Glomerular endothelial cell (primary cell): ENCODE data around the gene SCN2B. TPM values are rescaled to one million over a fixed set of nuclear protein-coding genes. Genes with fewer than 3 reads are reported as not detected.

Source experiments
- DNase-seq: peaks from one replicate; pipeline ENCODE4 v3.0.0-alpha.2; 2011; ENCODE audit warnings: low read depth, low spot score; ENCODE audit errors: extremely low read depth
- total RNA-seq: library from RNA; depleted of rRNA; stranded (reverse); fragments of >200 nt; gene quantifications from 2 replicates; pipeline ENCODE4 v1.2.3, GENCODE V29; 2015

The SCN2B gene
- total RNA-seq, 1 donor from 2014 or later = not detected

DNA sequence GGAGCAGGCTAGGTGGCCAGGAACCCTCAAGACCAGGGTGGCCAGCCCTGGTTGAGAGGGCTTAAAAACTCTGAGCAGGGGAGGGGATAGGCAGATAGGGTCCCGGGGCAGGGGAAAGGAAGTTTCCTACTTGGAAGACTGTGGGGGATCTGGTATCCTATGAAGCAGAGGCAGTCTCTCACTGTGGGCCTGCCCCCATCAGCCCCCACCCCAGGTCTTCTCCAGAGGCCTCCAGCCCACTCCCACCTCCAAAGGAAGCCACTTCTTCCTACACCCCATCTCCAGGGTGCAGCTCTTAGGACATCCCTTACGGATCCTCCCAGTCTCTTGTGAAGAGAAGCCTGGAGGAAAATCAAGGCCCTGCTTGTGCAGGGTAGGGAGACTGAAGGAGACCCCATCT is 40.1 kb downstream of the SCN2B start:
- DNase-seq = no peak

DNA sequence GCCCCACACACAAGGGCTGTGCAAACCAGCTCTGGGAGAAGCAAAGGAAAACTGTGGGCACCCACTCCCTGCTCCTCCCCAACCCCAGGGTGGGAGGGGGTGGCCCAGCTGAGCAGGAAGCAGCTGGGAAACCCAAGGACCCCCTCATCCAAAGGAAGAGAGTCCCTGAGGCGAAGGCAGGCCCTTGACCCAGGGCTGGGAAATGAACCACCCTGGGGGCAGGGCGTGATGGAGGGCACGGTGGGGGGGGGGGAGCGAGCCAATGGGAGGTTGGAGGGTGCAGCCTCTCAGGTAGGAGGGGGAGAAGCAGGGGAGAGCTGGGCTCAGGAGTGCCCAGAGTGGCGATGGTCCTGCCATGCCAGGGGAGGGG is 40.7 kb downstream of the SCN2B start:
- no peak for DNase-seq

DNA sequence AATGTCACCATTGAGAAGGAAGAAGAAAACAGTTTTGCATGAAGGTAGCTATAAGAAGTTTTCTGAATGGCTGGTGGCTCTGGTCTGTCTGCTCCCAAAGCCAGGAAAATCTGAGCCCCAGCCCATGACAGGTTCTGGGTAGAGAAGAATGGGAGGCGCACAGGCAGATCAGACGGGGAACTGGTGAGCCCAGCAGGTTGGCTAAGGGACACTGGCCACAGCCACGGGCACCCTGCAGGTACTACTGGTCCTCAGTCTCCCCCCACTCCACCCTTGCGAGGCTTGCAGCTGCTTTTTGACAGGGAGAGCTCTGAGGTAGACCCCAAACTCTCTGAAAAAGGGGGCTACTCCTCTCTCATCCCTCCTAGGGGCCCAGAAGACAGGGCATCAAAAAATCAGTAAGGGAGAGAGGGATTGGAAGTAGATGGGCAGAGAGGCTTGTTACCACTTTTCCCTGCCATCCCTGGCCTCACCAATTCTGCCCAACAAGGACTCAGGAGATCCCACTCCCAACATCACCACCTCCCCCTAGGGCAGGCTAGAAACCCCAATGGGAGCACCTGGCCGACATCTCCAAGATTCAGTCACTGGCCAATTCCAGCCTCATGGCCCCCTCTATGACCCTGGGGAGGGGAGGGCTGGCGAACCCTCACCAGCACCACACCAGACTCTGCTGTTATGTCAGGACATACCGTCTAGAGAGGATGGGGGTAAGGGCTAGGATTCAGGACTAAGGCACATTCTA is 41.2 kb downstream of the SCN2B start:
- DNase-seq = no peak

DNA sequence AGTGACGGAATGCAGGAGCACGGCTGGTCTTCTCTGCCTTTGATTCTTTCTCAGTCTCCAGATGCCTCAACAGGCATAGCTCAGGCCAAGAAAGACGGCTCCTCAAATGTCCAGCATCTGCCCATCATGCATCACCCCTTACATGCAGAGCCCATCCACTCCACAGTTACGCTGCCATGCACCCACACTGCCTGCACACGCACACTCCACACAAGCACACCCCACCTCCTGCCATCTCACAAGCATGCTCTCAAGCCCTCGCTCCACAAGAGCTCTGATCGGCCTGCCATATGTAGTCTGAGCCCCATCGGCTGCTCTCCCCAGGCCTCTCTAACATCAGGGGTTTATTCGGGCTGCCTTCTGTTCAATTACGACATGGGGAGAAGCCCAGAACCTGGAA is 42.6 kb downstream of the SCN2B start:
- DNase-seq = no peak

DNA sequence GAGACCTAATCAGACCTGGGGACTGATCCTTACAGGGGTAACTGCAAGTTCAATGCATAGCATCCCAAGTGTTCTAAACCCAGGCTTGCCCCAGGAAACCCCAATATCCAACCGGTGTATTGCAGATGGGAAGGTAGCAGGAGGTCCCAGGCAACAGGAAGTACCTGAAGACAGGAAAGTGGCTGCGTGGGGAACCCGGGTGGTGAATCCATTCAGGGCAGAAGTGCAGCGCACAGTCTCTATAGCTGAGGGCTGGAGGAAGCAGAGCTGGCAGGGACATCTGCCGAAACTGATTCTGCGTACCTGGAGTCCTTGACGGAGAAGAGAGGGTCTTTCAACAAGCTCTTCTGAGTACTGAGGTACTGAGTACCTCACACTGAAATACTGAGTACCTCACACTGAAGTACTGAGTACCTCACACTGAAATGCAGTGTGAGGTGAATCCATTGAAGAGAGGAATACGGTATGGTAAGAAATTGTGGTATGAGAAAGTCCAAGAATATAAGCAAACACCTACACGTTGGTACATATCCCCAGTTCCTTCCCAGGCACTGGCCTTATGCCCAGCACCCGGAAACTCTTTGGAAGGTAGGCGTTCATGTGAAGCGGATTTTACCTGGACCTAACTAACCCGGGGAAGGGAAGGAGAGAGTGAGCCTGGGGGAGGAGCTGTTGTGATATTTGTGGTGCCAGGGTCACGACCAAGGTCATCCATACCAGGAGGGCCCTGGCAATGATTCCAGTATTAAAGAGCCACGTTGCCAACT is 43.9 kb downstream of the SCN2B start:
- no peak for DNase-seq

DNA sequence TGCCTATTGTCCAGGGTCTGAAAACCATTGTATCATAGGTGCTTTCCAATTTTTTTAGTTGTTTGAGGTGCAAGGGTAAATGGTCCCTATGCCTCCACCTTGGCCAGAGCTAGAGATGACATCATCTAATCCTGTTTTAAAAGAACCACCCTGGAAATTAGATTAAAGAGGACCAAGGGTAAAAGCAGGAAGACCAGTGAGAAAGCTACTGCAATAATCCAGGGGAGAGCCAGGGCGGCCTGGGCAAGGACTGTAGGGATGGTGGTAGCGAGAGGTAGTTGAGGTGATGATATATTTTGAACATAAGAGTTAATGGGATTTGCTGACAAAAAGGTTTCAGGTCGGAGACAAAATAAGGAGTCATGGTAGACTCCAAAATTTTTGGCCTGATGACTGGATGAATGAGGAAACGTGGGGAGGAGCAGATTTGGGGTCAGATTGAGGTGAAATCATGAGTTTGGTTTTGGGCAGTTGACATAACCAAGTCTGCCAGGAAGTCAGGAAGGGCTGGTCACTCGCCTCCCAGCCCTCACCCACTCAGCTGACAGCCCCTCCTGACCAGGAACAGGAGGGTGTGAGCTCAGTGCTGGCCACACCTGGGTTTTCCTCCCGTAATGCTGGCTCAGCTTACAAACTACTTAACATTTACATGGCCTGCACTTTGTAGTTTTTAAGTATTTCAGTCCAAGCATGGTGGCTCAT is 46.8 kb downstream of the SCN2B start:
- no peak for DNase-seq

DNA sequence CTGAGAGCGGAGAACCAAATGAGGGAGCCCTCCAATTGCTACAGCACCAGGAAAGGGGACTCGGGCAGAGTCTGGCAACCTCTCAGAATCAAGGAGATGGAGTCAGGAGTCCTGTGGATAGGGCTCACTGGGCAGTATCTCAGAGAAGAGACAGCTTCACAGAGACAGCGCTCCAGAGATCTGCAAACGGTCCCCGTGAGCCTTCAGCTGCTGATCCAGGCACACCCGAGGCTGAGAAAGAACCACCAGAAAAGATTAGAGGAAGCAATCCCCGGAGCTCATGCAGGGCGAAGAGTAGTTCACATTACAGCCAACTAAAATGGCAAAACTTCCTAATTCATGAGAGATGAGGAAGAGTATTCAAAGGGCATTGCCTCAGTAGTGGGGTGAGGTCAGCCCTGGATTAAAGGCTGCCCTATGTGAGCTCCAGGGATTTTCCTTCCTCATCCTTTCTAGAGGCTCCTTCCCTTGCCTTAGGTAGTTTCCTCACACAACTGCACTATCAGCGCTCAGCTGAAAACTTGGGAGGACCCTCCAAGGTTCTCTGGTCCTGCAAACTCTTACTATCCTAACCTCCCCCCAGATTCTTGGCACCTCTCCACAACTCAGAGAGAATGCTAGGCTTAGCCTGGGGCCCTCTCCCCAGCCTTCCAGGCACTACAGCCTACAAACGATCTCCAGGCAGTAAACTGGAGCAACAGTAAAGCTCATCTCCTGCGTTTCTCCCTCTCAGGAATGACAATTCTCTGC is 47.5 kb downstream of the SCN2B start:
- no peak for DNase-seq

DNA sequence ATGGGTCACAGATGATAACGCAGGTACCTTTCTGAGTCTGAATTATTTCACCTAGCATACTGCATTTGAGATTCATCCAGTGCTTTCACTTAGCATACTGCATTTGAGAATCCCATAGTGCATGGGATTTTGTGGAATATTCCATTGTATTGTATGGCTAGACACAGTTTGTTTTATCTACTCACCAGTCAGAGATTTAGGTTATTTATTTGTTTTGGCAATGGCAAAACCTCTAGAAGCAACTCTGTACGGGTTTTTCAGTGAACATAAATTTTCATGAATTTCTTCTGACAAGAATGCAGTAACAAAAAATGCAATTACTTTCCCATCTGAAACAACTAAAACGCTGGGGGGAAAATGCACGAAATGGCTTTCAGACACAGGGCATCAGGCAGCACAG is 48.1 kb downstream of the SCN2B start:
- DNase-seq = no peak

DNA sequence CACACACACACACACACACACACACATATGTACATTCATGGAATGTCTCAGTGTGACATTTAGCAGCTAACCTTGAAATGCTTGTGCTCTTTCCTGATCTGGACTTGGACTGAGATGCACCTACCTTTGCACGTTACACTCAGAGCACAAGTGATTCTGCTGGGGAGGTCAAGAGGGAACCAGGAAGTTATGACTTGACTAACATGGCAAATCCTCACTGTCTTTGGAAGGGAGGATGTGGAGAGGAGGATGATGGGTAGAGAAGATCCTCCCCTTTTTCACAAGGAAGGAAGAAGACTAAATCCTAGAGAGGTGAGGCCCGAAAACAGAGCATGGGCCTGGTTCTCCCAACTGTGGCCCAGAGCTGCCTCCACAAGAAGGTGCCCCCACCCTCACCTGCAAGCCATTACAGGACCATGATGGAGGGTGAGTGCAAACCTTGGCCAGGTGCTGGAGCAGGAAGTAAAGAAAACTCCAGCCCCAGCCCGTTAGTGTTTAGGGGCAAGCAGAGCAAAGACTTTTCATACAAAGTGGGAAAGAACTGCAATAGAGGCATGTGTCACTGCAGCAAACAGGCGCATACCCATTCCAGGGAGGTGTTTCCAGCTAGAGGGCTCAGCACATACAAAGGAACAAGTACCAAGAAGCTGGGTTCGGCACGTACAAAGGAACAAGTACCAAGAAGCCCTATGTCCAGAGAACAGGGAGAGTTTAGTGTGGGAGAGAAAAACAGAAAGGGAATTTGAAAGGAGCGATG is 50.2 kb downstream of the SCN2B start:
- DNase-seq = no peak

DNA sequence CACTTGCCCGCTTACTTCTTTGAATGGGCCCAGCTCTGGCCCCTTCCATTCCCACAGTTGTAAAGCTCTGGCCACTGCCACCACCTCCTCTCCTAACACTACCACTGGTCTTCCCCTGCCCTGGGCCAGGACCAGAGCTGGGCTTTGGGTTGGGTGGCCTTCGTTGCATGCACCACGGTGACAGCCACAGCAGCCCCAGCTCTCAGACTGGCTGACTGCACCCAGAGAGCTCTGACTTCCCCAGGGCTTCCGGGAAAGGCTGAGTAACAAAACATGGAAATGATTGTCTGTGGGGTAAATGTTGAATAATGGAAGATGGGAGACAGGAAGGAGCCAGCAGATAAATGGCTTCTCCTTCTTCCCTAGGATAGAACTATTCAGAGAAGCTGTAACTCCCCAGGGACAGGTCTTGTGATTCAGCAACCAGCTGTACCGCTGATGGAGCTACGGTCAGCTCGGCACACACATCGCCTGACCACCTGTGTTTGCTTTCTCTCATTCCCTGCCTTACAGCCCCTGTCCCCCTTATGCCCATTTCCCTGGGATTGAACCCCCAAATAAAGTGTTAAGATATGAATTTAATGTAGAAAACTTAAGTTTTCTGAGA is 51.4 kb downstream of the SCN2B start:
- no peak for DNase-seq

DNA sequence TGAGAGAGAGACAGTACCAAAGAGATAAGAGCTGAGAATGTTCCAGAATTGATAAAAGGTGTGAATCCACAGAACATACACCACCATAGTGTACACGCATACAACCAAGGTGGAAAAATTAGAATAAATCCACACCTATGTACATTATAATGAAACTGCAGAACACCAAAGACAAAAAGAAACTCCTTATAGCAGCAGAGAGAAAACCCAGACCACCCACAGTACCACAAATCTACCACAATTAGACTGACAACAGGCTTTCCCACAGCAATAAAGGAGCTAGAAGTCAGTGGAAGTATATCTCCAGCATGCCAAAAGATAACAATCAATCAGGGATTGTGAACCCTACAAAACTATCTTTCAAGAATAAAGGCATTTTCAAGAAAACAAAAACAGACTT is 55.6 kb downstream of the SCN2B start:
- DNase-seq = no peak

DNA sequence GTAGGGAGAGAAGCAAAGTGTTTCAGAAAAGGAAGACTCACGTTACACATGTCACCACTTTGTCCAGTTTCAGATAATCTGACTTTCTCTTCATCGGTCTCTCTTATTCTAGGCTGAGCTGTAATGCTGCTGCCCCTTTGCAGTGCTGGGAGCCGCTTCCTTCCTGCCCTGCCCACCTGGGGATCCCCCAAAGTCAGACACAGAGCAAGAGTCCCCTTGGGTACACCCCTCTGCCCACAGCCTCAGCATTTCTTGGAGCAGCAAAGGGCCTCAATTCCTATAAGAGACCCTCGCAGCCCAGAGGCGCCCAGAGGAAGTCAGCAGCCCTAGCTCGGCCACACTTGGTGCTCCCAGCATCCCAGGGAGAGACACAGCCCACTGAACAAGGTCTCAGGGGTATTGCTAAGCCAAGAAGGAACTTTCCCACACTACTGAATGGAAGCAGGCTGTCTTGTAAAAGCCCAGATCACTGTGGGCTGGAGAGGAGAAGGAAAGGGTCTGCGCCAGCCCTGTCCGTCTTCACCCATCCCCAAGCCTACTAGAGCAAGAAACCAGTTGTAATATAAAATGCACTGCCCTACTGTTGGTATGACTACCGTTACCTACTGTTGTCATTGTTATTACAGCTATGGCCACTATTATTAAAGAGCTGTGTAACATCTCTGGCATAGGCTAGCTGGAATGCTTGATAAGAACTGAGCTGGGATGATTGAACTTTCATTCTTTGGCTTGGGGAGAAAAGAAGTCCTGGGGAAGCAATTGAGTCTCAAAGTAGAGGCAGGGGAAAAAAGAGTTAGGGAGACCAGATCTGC is 58.4 kb downstream of the SCN2B start:
- DNase-seq = no peak

DNA sequence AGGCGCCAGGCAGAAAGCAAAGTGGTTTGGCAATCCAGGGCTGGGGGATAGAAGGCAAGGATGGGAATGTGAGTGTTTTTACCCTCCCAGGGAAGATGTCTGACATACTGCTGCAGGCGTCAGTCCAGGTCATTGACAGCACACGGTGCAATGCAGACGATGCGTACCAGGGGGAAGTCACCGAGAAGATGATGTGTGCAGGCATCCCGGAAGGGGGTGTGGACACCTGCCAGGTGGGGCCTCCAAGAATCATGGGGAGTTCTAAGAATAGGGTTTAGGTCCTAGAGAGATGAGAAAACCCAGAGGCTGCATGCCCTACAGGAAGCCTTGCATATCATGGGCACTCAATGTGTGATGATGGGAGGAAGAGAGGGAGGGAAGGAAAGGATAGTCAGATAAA is 61.4 kb downstream of the SCN2B start:
- DNase-seq = no peak

DNA sequence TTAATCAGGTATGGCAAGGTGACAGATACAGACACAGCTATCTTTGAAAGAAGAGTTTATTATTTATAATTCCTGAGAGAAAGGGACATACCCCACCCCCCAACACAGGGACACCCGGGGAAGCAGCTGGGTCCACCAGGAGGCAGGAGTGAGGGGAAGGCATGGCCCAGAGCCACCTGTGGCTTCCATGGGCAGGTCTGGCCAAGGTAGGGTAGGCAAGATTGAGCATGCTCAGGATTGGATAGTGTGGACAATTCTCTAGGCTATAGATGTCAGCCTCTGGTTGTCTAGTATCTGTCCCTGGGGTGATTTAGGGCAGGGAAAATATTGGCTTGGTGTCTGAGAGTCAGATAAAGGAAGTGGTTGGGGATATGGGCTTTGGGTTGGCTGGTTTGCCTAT is 62.2 kb downstream of the SCN2B start:
- no peak for DNase-seq

DNA sequence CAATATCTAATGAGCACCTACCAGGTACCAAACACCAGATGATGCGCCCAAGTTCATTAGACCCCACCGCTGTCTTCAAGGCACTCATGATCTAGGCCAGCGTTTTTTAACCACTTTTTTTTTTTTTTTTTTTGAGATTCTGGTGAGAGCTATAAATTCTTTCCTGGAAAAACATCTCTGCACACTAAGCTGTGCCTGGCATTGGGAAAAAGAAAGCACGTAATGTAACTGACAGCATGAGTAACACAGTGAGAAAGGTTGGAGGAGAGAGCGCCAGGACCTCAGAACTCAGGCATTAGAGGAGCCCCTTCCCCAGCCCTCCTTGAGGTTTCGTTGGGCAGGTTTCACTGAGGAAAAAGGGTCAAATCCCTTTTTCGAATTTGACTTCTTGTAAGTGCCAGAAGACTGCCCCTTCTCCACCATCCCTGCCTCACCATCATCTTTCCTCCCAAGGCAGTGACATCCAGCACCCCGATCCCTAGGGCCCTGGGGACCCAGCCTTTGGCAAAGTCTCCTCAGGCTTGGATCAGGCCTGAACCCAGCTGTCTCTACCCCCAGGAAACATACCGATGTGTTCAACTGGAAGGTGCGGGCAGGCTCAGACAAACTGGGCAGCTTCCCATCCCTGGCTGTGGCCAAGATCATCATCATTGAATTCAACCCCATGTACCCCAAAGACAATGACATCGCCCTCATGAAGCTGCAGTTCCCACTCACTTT is 63.6 kb downstream of the SCN2B start:
- no peak for DNase-seq
